Posterior cingulate gyrus (tissue), 11 donors: ENCODE measurements around the gene CAMTA1.

Experiments
- DNase-seq, 10 donors: peaks; one replicate each; pipeline versions ENCODE4 v3.0.0 to v3.0.0-alpha.2; 2020 to 2021; ENCODE audit warnings: mixed read lengths in 3 of 10
- intact Hi-C: fragments of 100-400 bp; cut with DNase I; formaldehyde crosslinking; loops from one replicate; pipeline ENCODE4 v1.15.1; 2023

Gene CAMTA1

GRCh38 chr1:7351649-7352048 is 566.4 kb downstream of the CAMTA1 start:
- intact Hi-C loops: no loop called here
- peak in 2 of 10 donors; percentile 2 to 43 for DNase-seq

- intact Hi-C loops: no loop called here
- DNase-seq: peak in 3 of 10 donors; percentile 1 to 46 (median 25)
Measured at GRCh38 chr1:7352364-7352763, 567.1 kb downstream of the CAMTA1 start.

- intact Hi-C loops: no loop called here
- DNase-seq: peak in 1 of 10 donors; percentile 39
Measured at GRCh38 chr1:7352974-7353373, 567.7 kb downstream of the CAMTA1 start.

DNA sequence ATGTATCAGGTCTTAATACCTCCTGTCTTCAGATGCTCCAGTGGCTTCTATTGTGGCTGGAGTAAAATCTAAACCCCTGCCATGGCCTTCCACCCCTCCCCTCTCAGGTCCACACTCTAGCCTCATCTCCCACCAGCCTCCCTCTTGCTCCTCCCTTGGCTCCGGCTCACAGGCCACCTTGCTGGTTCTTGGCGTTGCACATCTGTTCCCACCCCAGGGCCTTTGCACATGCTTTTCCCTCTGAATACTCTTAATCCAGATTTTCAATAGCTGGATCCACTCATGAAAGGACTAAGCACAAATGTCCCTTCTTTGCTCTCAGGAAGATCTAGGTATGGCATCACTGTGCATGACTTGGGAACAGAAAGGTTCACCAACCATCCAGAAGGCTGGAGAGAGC is 570.4 kb downstream of the CAMTA1 start:
- peak in 1 of 10 donors; percentile 11 for DNase-seq
- intact Hi-C loops: no loop called here

DNA sequence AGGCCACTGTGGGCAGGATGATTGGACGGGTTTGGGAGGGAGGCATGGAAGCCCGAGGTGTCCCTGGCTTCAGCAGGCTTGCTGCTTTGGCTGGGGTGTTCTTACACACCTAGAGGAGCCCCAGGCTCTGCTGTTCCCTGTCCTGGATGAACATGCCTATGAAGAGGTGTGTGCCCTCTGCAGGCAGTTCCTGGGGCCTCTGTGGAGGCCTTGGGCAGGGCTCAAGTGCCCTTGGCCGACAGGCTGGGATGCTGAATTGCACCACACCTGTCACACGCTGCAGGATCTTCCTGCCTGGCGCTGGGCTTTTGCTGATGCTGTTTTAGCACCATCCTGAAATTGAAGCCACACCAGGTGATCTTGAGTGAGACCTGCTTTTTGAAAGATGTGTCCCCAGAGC is 570.8 kb downstream of the CAMTA1 start:
- peak in 2 of 10 donors; percentile 4 to 33 for DNase-seq
- intact Hi-C loops: no loop called here

GRCh38 chr1:7358425-7358824 is 573.2 kb downstream of the CAMTA1 start:
- peak in 2 of 10 donors; percentile 27 to 77 for DNase-seq
- intact Hi-C loops: no loop called here

GRCh38 chr1:7360526-7360925 is 575.3 kb downstream of the CAMTA1 start:
- peak in 2 of 10 donors; percentile 52 to 60 for DNase-seq
- intact Hi-C loops: no loop called here

- intact Hi-C loops: no loop called here
- DNase-seq: no peak
Measured at GRCh38 chr1:7362947-7363346, 577.7 kb downstream of the CAMTA1 start.

GRCh38 chr1:7363450-7363849 is 578.2 kb downstream of the CAMTA1 start:
- intact Hi-C loops: no loop called here

DNA sequence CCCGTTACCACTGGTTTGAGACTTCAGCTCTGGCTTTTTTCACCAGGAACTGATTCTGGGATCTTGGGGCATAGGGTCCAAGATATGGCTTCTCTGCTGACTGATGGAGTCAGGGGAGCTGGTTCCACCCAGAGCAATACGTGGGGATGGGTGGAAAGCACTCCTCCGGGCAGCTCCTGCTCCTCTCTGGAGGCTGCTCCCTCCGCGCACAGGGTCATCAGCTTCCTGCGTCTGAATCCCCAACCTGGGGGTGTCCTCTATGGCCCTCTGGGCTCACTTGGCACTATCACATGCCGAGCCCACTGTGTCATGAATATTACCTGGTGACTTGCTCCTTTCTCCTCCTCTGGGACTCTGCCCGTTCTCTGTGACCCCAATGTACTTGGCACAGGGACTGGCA is 580.5 kb downstream of the CAMTA1 start:
- DNase-seq: peak in 2 of 10 donors; percentile 49 to 59
- intact Hi-C loops: no loop called here

More at GRCh38 chr1:7363450-7363849, 578.2 kb downstream of the CAMTA1 start:
- peak in 2 of 10 donors; percentile 25 to 37 for DNase-seq

- intact Hi-C loops: no loop called here
Measured at GRCh38 chr1:7366286-7366954, 581.2 kb downstream of the CAMTA1 start.

GRCh38 chr1:7366955-7367665 is 581.9 kb downstream of the CAMTA1 start:
- peak in 2 of 10 donors; percentile 24 to 70 for DNase-seq
- intact Hi-C loops: no loop called here

More at GRCh38 chr1:7366286-7366954, 581.2 kb downstream of the CAMTA1 start:
- DNase-seq: peak in 2 of 10 donors; percentile 62 to 63

GRCh38 chr1:7369866-7370265 is 584.6 kb downstream of the CAMTA1 start:
- peak in 1 of 10 donors; percentile 45 for DNase-seq
- intact Hi-C loops: no loop called here

GRCh38 chr1:7371926-7372325 is 586.7 kb downstream of the CAMTA1 start:
- intact Hi-C loops: no loop called here
- DNase-seq: peak in 1 of 10 donors; percentile 66

GRCh38 chr1:7372477-7373120 is 587.3 kb downstream of the CAMTA1 start:
- intact Hi-C loops: no loop called here
- peak in 5 of 10 donors; percentile 34 to 92 (median 51) for DNase-seq

DNA sequence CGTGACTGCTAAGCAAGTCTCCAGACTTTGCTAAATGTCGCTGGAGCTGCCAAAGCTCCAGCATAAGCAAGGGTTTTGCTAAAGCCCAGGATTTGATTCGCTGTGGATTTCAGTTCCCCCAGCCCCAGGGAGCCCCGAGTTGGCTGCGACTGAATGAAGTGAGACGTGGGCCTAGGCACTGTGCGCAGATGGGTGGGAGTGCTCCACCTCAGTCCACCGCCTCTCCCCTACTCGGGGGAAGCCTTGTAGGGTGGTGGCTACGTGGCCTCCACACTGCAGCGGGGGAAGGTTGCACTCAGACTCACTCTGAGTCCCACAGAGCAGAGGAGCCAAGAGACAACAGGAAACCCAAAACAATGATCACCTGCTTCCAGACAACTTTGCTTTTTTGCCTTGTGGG is 588.0 kb downstream of the CAMTA1 start:
- peak in 1 of 10 donors; percentile 29 for DNase-seq
- intact Hi-C loops: no loop called here

- intact Hi-C loops: no loop called here
- peak in 3 of 10 donors; percentile 18 to 50 (median 30) for DNase-seq
Measured at GRCh38 chr1:7373876-7374562, 588.8 kb downstream of the CAMTA1 start.

- intact Hi-C loops: no loop called here
- peak in 1 of 10 donors; percentile 39 for DNase-seq
Measured at GRCh38 chr1:7374563-7375160, 589.4 kb downstream of the CAMTA1 start.

DNA sequence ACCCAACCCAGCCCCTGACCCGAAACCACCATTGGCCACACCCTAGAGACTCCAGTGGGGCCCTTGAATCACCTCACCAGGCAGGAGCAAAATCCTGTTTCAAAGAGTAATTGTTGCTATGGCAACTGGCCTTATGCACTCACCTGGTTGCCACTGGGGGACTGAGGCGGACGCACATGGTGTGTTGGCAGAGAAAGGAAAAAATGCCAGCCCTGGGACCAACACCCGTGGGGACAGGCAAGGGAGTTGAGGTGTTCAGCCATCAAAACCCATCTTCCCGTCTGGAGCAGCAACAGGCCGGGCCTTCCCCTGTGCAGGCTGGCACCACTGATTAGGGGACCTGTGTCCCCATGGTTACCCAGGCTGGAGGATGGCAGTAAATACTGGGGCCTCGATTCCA is 590.1 kb downstream of the CAMTA1 start:
- DNase-seq: peak in 1 of 10 donors; percentile 45
- intact Hi-C loops: no loop called here
